ENCODE data around the gene BZW1. TPM values are rescaled to one million over a fixed set of nuclear protein-coding genes. Genes with fewer than 3 reads are reported as not detected.

BZW1 gene
- total RNA-seq, 1 experiment from 2014 or later: 353 TPM

DNA sequence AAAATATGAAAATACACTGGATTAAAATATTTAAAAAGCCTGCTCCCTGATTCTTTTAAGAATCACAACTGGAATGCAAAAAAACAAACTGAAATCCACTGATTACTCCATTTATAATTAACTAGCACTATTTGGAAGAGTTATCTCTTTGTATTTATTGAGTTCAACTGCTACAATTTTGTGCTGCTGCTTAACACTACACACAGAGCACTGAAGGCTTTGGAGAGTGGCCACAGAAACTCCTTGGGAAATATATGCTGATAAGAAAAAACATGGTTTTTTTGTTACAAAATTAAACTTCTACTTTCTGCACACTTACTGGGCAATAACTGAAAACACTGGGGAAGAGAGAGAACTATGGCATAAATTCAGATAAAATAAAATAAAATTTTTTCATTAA is 19.8 kb upstream of the BZW1 start:
- Mint-ChIP-seq H3K36me3 (ENCODE audit: insufficient read depth, unreplicated experiment) (peaks cover 7% of the 10 kb centered on the region), H3K27me3 (ENCODE audit: insufficient read depth, unreplicated experiment) (no peaks in the 10 kb centered on the region), H3K27ac (ENCODE audit: low read depth, unreplicated experiment) (no peak overlapping the region), H3K9me3 (ENCODE audit: unreplicated experiment) (no peaks in the 10 kb centered on the region), H3K4me3 (ENCODE audit: unreplicated experiment) (no peak overlapping the region), H3K4me1 (ENCODE audit: insufficient read depth, unreplicated experiment) (peaks cover 28% of the 10 kb centered on the region)
- POLR2A ChIA-PET: no interaction called here
- intact Hi-C loops (cut with micrococcal nuclease): no loop called here
- DNase-seq (ENCODE audit: unreplicated experiment): no peak
- TF ChIP-seq, protein P1, sequence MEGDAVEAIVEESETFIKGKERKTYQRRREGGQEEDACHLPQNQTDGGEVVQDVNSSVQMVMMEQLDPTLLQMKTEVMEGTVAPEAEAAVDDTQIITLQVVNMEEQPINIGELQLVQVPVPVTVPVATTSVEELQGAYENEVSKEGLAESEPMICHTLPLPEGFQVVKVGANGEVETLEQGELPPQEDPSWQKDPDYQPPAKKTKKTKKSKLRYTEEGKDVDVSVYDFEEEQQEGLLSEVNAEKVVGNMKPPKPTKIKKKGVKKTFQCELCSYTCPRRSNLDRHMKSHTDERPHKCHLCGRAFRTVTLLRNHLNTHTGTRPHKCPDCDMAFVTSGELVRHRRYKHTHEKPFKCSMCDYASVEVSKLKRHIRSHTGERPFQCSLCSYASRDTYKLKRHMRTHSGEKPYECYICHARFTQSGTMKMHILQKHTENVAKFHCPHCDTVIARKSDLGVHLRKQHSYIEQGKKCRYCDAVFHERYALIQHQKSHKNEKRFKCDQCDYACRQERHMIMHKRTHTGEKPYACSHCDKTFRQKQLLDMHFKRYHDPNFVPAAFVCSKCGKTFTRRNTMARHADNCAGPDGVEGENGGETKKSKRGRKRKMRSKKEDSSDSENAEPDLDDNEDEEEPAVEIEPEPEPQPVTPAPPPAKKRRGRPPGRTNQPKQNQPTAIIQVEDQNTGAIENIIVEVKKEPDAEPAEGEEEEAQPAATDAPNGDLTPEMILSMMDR (IDR thresholded peaks at IDR 0.05; ENCODE audit: unreplicated experiment): no peak
- CTCF ChIA-PET: no interaction called here
- BruUV-seq (replicated peaks): no TSS peak

DNA sequence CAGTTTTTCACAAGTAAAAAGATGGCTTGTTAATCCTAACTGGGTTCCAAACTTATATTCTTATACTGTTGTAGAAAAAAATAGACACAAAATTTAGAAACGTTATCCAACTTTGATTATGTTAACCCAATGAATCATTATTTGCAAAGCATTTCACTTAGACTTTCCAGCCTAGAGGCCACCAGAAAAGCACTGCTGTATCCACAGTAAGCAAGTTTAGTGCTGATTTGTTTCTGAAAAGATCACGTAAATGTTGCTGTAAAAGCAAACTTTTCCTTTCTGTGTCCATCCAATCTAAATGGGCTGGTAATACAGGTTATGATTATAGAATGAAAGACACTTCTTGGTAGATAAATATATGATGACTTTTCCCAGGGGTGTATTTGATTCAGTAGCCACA is 17.6 kb upstream of the BZW1 start:
- no peak for DNase-seq (ENCODE audit: unreplicated experiment)
- intact Hi-C loops (cut with micrococcal nuclease): no loop called here
- ChIA-PET POLR2A (interaction anchor here (1.4 kb wide), 1 partner anchor 70 kb away, joined by 7 read pairs; the partner anchor contains the start of gene CLK1), CTCF (interaction anchor here (0.6 to 2.0 kb wide), 7 partner anchors 8 to 283 kb away, joined by 3 to 13 read pairs (median 3); no protein-coding TSS in a partner anchor)
- H3K9me3 Mint-ChIP-seq (ENCODE audit: unreplicated experiment): no peaks in the 10 kb centered on the region
- H3K4me1 Mint-ChIP-seq (ENCODE audit: insufficient read depth, unreplicated experiment): peaks cover 22% of the 10 kb centered on the region
- TF ChIP-seq, protein P1 (IDR thresholded peaks at IDR 0.05; ENCODE audit: unreplicated experiment): no peak
- H3K27me3 Mint-ChIP-seq (ENCODE audit: insufficient read depth, unreplicated experiment): no peaks in the 10 kb centered on the region
- BruUV-seq (replicated peaks): no TSS peak
- H3K36me3 Mint-ChIP-seq (ENCODE audit: insufficient read depth, unreplicated experiment): peaks cover 7% of the 10 kb centered on the region
- H3K27ac Mint-ChIP-seq (ENCODE audit: low read depth, unreplicated experiment): no peak overlapping the region
- no peak overlapping the region for H3K4me3 Mint-ChIP-seq (ENCODE audit: unreplicated experiment)

DNA sequence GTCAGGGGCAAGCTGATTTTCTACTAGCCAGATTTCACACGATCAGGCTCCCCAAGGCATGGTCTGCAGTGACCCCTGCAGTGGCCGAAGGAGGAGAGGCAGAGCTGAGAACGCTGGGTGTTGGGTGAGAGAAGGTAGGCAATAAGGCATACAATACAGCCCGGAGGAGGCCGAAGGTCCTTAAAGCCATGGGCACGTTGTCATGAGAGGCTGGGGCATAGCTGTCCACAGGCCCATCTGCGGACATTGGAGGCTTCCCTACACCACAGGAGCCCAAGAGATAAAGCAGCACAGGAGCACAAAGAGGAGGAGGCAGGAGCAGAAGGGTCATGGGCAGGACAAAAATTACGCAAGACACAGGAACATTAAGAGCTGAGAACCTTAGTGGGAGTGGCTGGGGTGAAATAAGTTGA is 16.7 kb upstream of the BZW1 start:
- Mint-ChIP-seq H3K27me3 (ENCODE audit: insufficient read depth, unreplicated experiment) (no peaks in the 10 kb centered on the region), H3K36me3 (ENCODE audit: insufficient read depth, unreplicated experiment) (peaks cover 7% of the 10 kb centered on the region), H3K4me3 (ENCODE audit: unreplicated experiment) (no peak overlapping the region), H3K27ac (ENCODE audit: low read depth, unreplicated experiment) (no peak overlapping the region), H3K9me3 (ENCODE audit: unreplicated experiment) (no peaks in the 10 kb centered on the region), H3K4me1 (ENCODE audit: insufficient read depth, unreplicated experiment) (peaks cover 22% of the 10 kb centered on the region)
- CTCF ChIA-PET: interaction anchor here (0.6 to 2.0 kb wide), 9 partner anchors 9 to 571 kb away, joined by 3 to 13 read pairs (median 4); no protein-coding TSS in a partner anchor
- intact Hi-C loops (cut with micrococcal nuclease): no loop called here
- no TSS peak for BruUV-seq (replicated peaks)
- peak; percentile 77 for DNase-seq (ENCODE audit: unreplicated experiment)
- TF ChIP-seq, protein P1 (IDR thresholded peaks at IDR 0.05; ENCODE audit: unreplicated experiment): no peak
- POLR2A ChIA-PET: interaction anchor here (0.8 to 1.4 kb wide), 11 partner anchors 8 to 82 kb away, joined by 3 to 18 read pairs (median 4); partner anchors contain the start of genes BZW1 and CLK1

DNA sequence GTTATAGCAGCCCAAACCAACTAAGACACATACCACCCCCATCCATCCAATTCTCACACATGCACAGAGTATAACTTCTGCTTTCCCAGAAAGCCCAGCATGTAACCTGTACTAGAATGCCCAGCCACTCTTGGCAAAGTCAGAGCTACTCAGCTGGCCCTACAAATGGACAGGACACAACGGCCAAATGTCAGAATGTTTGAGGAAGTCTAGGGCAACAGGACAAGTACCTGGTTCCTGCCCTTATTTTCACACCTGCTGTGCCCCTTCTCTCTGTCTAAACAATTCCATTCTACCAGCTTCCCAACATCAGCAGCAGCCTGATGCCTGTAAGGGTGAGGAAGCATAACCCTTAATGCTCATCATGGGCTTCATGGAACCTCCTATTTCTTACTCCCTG is 15.1 kb upstream of the BZW1 start:
- Mint-ChIP-seq H3K9me3 (ENCODE audit: unreplicated experiment) (no peaks in the 10 kb centered on the region), H3K4me3 (ENCODE audit: unreplicated experiment) (no peak overlapping the region), H3K27ac (ENCODE audit: low read depth, unreplicated experiment) (peak overlapping the region; percentile 73), H3K36me3 (ENCODE audit: insufficient read depth, unreplicated experiment) (peaks cover 7% of the 10 kb centered on the region), H3K4me1 (ENCODE audit: insufficient read depth, unreplicated experiment) (peaks cover 22% of the 10 kb centered on the region), H3K27me3 (ENCODE audit: insufficient read depth, unreplicated experiment) (no peaks in the 10 kb centered on the region)
- TF ChIP-seq, protein P1 (IDR thresholded peaks at IDR 0.05; ENCODE audit: unreplicated experiment): no peak
- ChIA-PET POLR2A (interaction anchor here (0.9 to 2.5 kb wide), 10 partner anchors 8 to 83 kb away, joined by 3 to 24 read pairs (median 8); partner anchors contain the start of gene BZW1), CTCF (interaction anchor here (0.5 to 1.4 kb wide), 6 partner anchors 29 to 1353 kb away, joined by 3 to 7 read pairs (median 4); no protein-coding TSS in a partner anchor)
- intact Hi-C loops (cut with micrococcal nuclease): no loop called here
- BruUV-seq (replicated peaks): no TSS peak
- DNase-seq (ENCODE audit: unreplicated experiment): no peak

Measured in MCF 10A (cell line).